ENCODE results near the gene DMD.

The DMD gene

DNA sequence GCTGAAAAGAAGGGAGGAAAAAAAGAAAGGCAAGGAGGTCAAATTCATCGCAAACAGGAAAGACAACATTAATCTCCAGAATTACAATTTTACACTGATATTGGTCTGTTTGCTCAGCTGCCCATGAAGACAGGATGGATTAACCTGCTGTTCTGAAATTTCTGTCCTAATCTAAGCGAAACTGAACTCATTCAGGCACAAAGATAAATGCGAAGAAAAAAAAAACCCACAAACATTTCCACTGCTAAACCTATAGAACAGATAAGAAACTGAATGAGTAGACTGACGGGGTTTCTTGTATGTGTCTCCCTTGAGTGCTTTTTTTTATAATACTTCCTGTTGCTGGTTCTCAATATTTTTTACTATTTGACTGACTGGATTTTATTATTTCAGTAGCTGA, 1887.7 kb downstream of the DMD start:
- no peak for DNase-seq

GRCh38 chrX:31320740-31321139, 1890.6 kb downstream of the DMD start:
- DNase-seq: no peak

DNA sequence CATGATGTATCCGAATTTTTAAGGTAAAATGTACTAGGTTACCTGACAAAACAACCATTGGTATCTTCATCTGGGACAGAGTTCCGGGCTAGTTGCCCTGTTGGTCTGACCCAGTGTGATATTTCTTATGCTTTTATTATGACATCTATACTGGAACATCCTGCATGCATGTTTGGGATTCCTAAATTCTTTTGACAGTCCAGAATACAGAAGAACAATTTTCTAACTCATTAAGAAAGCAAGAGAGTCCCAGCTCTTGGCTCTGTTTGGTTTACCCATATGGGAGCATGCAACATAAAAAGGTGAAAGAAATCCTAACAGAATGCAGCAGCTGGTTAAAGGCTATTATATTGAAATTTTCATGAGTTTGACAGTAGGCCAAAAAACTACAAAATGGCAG, 1891.8 kb downstream of the DMD start:
- DNase-seq: no peak

DNA sequence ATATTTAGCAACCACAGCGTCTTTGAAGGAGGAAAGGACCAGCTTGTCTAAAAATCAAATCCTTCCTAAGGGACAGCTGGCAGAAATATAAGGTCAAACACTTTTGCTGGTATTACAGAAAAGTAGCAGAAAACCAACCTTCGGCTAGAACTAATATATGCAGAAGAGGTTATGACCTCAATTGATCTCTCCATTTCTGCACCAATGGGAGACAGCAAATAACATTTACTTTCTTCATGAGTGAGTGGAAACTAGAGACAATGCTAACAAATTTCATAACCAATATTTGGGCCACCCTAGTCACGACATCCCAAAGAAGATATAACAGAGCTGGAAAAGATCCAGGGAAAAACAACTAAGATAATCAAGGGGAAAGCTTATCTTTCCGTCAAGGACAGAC, 1892.5 kb downstream of the DMD start:
- no peak for DNase-seq

- DNase-seq: no peak
Observed at GRCh38 chrX:31316340-31316991, 1894.9 kb downstream of the DMD start.

- DNase-seq: no peak
Observed at GRCh38 chrX:31314921-31315320, 1896.4 kb downstream of the DMD start.

DNA sequence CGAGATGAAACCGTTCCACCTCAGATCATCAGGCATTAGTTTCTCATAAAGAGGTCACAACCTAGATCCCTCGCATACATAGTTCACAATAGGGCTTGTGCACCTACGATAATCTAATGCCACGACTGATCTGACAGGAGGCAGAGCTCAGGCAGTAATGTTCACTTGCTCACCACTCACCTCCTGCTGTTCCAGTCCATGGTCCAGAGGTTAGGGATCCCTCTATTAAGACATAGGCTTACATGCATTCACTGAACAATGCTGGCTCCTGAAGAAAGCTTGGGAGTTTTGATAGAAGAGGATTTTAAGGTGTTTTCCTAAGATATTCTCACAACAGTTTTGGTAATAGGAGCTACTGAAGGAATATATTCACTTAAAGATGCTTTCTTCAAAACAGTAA, 1903.4 kb downstream of the DMD start:
- DNase-seq: no peak

- no peak for DNase-seq
Observed at GRCh38 chrX:31302573-31303075, 1908.7 kb downstream of the DMD start.

GRCh38 chrX:31301941-31302340, 1909.4 kb downstream of the DMD start:
- no peak for DNase-seq

- no peak for DNase-seq
Observed at GRCh38 chrX:31301203-31301602, 1910.1 kb downstream of the DMD start.

DNA sequence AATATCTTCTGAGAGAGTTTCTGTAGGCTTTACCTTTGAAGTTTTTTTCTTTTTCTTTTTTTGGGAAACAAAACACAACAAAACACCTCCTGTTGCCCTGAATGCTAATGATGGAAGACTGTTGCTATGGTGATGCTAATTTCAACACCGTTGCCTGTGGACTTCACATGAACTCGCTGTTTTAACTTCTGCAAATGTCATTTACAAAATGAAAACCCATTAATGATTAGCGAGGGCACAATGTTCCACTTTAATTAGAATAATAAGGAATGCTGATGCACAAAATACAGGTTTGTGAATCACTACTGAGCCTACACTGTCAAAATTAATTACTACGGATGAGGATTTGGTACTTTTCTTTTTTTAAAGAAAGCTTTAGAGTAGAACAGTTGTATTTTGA, 1912.4 kb downstream of the DMD start:
- DNase-seq: no peak

- no peak for DNase-seq
Observed at GRCh38 chrX:31297881-31298280, 1913.5 kb downstream of the DMD start.

DNA sequence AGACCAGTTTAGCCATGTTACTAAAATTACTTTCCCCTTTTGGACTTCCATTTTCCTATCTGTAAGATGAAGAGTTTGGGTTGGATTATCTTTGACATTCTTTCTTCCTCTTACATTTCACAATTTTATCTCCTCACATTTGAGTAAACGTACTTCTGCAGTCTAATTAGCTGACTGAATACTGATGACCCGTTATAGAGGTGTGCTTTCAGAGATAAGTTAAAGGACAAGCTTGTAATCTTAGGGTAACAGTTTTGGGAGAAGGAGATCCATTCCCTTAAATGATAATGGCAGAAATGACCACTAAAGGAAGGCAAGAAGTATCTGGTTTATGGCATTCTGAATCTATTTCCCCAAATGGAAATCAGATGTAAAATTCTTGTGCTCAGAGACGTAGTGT, 1916.9 kb downstream of the DMD start:
- DNase-seq: no peak

GRCh38 chrX:31293409-31293808, 1917.9 kb downstream of the DMD start:
- no peak for DNase-seq

GRCh38 chrX:31291131-31291530, 1920.2 kb downstream of the DMD start:
- DNase-seq: no peak

DNA sequence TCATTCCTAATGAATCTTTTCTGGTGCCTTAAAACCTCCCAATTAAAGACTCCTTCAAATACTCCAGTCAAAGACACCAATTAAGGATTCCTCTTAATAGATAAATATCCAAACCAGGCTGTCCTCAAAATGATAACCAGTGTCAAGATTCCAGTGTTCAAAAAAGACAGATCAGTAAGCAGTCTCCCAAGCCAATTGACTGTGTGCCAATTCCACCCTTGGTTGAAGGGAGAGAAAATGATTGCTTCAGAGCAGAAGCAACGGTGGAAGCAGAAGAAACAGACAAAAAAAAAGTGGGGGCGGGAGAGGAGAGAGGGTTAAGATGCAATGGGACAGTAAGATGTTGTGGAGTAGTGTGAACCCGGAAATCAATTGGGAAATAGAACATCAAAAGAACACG, 1923.5 kb downstream of the DMD start:
- no peak for DNase-seq

DNA sequence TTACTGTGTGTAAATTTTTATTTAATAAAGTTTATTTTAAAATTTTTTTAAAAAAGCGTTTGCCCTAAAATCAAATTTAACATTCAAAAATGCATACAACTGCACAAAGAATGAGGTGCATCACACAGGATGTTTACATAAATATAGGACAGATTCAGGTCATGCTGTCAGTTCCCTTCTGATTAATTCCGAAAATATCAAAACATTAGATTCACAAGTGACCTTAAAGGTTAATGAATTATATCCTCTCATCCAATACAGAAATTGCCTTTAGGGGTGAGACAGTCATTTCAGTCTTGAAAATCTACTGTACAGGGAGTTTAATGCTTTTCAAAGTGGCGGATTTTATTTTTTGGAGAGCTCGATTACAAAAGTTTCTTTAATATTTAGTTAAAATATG, 1930.8 kb downstream of the DMD start:
- DNase-seq: no peak

DNA sequence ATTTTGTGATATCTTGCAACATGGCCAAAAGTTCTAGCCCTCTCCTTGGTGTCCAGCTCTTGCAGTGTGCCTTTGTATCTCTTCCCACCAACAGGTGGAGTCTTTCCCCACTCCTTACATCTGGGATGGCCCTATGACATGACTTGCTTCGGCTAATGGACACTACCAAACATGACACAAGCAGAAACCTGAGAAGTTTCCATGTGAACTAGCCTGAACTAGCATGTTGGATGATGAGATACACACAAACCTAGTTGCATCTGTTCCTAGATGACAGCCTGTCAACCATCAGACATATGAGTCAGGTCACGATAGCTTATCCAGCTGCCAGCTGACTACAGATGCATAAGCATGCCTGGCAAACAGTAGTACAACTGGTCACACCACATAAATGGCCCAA, 1932.0 kb downstream of the DMD start:
- DNase-seq: no peak

- DNase-seq: no peak
Observed at GRCh38 chrX:31272472-31272775, 1938.9 kb downstream of the DMD start.

DNA sequence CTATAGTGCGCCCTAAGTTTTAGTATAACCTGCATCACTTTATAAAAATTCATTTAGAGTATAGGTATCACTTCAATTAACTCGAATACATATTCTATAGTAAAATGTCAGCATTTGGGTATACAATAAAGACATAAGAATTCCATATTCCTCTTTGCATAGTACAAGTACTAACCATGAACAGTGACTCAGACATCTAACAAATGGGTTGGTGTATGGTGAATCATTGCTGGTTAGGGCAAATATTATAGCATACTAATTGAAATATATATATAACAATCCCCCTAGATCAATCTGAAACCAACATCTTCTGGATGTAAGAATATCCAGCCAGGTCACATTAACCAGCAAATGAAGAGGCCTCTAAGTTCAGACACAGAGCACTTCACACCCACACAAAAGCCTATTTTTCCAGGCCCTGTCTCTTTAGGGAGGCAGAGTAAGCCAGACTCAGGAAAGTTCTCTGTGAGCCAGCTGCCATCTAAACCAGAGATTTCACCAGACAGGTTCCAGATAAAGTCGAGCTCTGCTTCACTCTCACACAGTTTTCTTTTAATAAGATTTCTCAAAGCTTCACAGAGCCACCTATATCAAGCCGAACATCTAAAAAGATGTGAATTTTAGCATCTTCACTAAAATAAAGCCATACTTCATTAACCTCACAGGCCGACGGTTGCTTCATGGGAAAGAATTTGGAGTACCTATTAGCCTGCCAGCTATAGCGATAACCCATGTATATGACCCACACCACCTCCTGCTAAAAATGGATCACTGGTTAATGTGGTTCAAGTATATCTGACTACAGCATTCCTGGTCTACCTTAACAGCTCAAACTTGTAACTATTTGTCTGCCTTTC, 1939.5 kb downstream of the DMD start:
- DNase-seq: no peak

DNA sequence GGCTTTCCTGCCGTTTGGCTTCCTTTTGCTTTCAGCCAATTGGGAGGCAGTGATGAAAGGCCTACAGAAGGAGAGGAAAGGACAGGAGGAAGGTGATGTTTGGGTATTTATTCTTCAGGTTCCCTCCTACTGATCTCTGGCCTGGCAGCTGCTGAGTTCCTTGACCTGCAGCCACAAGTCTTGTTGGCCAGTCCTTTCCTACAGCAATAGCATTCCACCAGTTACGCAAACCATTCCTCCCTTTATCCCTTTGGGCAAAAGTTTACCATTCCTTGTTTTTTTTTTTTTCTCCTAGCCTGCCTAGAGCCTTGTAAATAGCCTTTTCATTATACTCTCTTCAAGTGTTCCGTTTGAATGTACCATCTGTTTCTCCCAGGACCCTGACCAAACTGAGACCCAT, 1941.4 kb downstream of the DMD start:
- DNase-seq: no peak

DNA sequence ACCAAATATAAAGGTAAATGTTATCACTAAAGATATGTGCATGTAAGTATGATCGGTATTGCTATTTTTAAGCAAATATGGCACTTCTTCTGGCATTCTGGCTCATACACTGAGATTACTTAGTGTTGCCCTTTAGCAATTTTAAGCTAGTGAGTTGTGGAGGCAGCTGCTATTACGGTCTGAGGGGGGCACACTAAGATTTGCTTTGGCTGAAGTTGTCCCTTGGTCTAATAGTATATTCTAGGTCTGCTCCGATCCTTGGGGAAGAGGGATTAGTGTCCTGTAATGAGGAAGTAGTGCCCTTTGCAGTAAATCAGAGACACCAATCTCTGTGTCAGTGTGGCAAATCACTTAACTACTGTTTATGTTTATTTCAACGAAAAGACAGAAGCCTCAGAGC, 1943.0 kb downstream of the DMD start:
- DNase-seq: no peak

- DNase-seq: peak; percentile 53
Observed at GRCh38 chrX:31266203-31267076, 1944.9 kb downstream of the DMD start.

DNA sequence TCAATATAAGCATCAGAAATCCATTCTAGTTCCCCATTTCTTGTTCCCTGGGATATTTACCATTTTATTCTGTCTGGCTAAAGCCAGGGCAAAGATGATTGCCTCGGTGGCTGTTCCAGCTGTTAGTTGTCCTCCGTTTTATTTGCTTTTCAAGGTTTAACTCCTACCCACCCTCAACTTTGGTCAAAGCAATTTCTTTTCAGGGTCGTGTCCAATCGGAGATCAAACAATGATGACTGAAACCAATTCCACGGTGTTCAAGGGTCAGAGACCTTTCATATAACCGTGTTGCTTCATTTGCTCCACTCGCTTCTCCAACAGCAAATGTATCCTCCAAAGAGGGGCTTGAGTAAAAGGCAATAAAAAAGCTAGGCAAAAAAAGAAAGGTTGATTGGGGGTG, 1946.0 kb downstream of the DMD start:
- DNase-seq: no peak

All from right forelimb (tissue), 1 donor.